GM21576 (cell line): ENCODE measurements around the gene DDX28.
"Not testable (repeated sequence)": the region's sequence is repeated elsewhere in the genome, so short reads cannot be mapped to it uniquely, and the experiment has no call there.

ENCODE experiments used
- ATAC-seq: cut with Tn5 transposase; IDR thresholded peaks from one replicate; pipeline ENCODE4 v1.9.1; 2021; ENCODE audit warnings: mild to moderate bottlenecking, moderate library complexity; ENCODE audit not compliant: unreplicated experiment

DDX28 gene

DNA sequence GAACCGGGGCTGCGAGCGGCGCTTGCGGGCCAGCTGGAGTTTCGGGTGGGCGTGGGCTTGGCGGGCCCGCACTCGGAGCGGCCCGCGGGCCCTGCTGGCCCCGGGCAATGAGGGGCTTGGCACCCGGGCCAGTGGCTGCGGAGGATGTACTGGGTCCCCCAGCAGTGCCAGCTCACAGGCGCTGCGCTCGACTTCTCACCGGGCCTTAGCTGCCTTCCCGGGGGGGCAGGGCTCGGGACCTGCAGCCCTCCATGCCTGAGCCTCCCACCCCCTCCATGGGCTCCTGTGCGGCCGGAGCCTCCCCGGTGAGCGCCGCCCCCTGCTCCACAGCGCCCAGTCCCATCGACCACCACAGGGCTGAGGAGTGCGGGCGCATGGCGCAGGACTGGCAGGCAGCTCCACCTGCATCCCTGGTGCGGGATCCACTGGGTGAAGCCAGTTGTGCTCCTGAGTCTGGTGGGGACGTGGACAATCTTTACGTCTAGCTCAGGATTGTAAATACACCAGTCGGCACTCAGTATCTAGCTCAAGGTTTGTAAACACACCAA lies 24.7 kb downstream of the DDX28 start:
- ATAC-seq = not testable (repeated sequence)

GRCh38 chr16:67996666-67997065 lies 26.4 kb downstream of the DDX28 start:
- no peak for ATAC-seq

DNA sequence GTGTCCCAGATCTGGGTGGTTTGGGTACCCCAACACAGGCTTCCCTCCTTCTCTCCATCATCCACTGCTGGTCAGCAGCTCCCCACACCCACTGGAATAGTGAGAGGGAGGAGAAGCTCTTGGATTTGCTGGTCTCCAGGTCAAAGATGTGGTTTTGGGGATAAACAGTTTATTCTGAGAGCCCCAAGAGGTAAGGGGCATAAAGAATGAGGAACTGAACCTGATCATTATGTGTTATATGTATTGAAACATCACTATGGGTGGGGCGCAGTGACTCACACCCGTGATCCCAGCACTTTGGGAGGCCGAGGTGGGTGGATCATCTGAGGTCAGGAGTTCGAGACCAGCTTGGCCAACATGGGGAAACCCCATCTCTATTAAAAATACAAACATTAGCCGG lies 27.6 kb downstream of the DDX28 start:
- ATAC-seq = no peak

DNA sequence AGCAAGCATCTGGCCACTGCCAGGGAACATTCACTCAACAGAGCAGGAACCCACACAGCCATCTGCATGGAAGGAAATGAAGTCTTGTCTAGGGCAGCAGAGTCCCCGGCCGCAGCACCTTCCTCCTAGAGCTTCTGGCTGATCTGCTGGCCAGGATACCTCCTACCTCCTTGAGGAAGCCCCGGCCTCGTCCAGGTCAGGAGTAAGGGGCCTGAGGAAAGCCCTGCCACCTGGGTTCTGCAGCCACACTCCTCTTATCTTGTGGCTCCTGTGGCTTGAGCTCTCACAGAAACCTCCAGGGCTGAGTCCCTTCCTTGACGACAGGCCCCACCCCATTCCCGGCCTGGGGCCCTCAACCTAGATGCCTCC lies 29.0 kb downstream of the DDX28 start:
- not testable (repeated sequence) for ATAC-seq

DNA sequence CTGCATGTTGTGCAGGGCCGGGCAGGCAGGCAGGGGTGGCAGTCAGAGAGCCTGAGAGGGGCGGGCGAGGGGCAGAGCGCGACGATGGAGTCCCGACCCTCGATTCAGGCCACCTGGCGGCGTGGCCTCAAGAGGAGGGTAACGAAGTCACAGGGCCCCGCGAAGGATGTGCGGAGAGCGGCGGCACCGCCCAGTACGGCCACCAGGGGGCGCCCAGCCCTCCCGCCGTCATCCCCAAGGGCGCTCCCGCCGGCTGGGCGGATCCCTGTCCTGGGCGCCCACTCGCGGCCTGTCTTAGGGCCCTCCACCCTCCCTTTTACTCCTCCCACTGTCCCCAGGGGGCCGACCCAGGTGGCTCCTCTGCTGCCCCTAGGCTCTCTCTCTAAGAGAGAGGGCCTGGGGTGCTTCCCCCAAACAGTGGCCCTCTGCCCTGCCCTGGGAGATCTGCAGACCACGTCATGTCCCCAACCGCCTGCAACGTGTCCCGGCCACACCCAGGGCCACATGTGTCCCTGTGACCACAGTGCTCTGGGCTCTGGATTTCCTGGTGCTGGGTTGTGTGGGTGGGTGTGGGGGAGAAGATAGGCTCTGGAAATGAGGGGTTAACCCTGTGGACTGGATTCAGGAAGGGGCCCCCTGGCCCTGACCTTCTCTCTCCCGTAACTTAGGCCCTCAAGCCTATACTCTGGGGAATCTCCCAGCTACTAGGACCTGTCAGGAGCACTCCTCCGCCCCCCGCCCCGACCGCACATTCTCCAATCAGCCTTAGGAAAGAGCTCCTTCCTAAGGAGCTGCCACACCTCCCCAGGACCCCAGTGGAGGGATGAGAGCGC lies 29.6 kb downstream of the DDX28 start:
- peak; percentile 62 for ATAC-seq

DNA sequence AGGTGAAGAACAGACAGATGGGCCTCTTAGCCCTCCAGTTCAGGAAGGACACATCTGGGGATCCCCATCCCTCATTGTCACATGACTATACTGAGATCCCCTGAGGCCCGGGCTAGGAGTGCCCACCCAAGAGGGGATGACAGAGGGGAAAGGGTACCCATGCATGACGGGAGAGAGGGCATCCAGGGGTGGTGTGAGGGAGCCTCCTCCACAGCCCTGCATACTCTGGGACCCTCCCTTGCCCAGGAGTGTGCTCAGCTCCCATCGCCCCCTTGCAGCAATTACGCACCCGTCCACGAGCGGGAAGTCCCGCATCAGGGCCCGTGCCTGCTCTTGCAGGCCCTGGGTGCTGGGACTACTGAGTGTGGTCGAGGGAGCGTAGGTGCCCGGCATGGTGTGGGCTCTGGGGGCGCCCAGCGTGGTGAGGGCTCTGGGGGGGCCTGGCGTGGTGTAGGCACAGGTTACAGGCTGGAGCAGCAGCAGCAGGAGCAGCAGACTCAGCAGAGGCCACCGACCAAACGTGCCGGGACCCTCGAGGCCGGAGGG lies 30.3 kb downstream of the DDX28 start:
- no peak for ATAC-seq

DNA sequence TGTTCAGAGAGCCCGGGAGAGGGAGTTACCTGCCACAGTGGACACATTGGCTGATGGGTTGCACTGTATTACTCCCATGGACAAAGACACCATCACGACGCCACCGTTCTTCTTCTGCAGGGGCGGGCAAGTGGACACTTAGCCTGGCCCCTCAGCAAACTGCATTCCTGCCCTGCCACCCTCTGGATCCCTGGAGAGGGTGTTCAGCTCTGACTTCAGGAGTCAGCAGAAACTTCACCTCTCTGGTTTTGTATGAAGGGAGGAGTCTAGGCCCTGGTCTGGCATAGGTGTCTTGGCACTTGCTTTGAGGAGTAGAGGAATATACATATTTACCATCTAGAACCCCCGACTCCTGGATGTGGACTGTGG lies 33.0 kb downstream of the DDX28 start:
- no peak for ATAC-seq

GRCh38 chr16:67989322-67990017 lies 33.6 kb downstream of the DDX28 start:
- ATAC-seq = no peak

DNA sequence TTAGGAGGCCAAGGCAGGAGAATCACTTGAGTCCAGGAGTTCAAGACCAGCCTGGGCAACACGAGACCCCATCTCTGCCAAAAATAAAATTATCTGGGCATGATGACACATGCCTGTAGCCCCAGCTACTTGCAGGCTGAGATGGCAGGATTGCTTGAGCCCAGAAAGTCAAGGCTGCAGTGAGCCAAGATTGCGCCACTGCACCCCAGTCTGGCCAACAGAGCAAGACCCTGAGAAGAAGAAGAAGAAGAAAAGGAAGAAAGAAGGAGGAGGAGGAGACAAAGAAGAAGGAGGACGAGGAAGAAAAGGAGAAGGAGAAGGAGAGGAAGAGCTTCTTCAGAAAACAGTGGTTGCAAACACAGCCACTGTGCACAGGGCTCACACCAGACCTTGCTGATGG lies 34.4 kb downstream of the DDX28 start:
- no peak for ATAC-seq

DNA sequence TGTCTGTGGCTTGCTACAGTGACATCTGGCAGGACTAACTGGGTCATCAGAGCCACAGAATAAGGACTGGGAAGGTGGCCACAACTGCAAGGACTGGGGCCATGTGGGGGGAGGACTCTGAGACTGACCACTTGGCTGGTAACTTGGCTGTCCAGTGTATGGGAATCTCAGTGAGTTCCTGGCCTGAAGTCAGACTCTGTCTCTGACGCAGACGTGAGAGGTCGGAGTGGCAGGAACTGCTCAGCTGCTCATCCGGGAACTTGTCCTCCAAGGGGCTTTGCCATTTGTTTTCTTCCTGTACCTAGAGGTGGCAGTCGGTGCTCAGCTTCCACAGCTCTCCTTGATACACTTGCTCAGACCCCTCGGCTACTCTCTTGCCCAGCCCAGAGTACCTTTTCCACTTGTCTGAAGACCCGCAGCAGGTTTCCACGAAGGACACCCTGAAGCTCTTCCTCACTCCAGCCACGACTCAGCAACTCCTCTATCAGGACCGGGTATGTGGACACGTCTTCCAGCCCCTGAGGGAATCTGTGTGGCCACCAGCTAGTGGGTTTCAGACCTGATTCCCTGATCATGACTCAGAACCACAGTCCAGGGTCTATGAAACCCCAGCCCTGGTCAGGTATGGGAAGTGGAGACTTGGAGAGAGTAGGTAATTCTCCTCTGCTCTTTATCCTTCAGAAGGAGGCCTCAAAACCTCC lies 35.4 kb downstream of the DDX28 start:
- ATAC-seq = no peak

GRCh38 chr16:67986949-67987348 lies 36.1 kb downstream of the DDX28 start:
- no peak for ATAC-seq

GRCh38 chr16:67982011-67982696 lies 40.9 kb downstream of the DDX28 start:
- ATAC-seq = no peak

DNA sequence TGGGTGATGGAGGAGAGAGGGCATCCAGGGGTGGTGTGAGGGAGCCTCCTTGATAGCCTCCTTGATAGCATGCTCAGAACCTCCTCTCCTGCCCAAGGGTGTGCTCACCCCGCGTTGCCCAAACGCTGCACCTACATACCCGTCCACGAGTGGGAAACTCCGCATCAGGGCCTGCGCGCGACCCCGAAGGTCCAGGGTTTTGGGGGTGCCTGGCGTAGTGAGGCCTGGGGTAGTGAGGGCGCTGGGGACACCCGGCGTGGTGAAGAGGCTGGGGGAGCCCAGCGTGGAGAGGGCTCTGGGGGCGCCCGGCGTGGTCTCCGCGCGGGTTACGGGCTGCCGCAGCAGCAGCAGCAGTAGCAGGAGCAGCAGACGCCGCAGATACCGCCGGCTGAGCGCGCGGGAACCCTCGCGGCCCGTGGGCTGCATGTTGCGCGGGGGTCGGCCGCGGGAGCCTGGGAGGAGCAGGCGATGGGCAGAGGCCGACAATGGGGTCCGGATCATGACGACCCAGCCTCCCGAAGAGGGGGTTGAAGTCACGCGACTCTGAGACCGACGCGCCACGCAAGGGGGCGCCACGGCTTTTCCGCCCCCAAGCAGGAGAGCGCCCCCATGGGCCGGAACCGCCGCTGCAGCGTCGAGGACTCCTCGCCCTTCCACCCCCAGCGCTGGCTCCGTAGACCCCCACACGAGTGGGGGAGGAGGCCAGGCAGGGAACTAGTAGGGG lies 42.9 kb downstream of the DDX28 start, which contains the start of gene DPEP3:
Gene DPEP3 (minus strand): TSS at position 545 of the 724 bp plus-strand sequence. CDS start 119 bp downstream, at position 426.
- ATAC-seq = no peak

- ATAC-seq = no peak
Observed at GRCh38 chr16:67977469-67978227, 45.4 kb downstream of the DDX28 start.

DNA sequence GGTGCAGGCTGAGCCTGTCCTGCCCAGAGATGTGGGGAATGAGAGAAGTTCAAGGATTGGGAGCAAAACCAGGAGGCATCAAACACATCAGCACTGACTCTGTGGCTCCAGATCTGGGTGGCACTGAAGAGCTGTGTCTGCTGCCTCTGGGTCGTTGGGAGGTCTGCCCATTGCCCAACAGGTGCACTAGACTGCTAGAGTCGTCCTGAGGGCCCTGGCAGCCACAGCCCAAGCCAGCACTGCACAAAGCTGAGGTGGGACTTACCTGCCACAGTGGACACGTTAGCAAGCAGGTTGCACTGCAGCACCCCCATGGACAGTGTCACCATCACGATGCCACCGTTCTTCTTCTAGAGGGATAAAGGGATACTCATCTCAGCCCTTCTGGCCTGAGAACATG lies 46.0 kb downstream of the DDX28 start:
- no peak for ATAC-seq

GRCh38 chr16:67976205-67976604 lies 46.8 kb downstream of the DDX28 start:
- ATAC-seq = no peak

DNA sequence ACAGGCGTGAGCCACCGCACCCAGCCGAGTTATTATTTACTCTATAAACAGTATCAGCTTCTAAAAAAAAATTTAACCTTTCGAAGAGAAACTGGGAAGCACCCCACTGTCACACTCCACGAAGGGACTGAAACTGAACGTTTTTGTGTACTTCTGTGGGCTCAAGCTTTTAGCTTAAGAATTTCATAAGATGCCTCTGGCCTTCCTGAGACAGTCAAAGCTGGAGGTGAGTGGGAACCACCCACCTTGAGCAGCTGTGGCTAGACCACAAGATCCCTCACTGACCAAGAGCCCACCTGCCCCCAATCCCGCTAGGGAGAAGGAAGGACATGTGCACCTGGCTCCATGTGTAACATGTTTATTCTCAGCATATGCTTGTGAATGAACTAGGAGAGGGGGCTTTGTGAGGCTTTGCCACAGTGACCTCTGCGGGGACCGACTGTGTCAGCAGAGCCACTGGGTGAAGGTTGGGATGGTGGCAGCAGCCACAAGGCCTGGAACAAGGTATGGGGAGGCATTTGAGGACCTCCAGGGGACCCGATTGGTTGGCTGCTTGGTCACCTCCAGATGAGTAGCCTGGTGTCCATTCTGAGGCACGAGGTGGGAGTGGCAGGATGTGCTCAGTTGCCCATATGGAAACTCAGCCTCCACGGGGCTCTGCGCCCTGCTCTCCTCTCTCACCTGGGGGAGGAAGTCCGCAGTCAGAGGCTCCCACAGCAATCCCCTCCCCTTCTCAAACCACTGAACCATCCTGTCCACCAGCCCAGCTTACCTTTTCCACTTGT lies 47.5 kb downstream of the DDX28 start:
- ATAC-seq = no peak

DNA sequence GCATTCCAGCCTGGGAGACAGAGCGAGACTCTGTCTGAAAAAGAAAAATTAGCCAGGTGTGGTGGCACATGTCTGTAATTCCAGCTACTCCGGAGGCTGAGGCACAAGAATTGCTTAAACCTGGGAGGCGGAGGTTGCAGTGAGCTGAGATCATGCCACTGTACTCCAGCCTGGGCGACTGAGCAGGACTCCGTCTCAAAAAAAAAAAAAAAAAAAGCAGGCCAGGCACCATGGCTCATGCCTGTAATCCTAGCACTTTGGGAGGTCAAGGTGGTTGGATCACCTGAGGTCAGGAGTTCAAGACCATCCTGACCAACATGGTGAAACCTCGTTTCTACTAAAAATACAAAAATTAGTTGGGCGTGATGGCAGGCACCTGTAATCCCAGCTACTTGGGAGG lies 50.7 kb downstream of the DDX28 start:
- ATAC-seq = not testable (repeated sequence)
